Hematopoietic multipotent progenitor cell treated with erythropoietin and hydrocortisone succinate and interleukin-3 and kit ligand, for 6 days (in vitro differentiated cells): ENCODE data around the gene CCSER1.
"Not testable (repeated sequence)": the region's sequence is repeated elsewhere in the genome, so short reads cannot be mapped to it uniquely, and the experiment has no call there.

Experiments used
- DNase-seq: peaks from one replicate; pipeline ENCODE4 v3.0.0-alpha.2; 2015

CCSER1 gene

DNA sequence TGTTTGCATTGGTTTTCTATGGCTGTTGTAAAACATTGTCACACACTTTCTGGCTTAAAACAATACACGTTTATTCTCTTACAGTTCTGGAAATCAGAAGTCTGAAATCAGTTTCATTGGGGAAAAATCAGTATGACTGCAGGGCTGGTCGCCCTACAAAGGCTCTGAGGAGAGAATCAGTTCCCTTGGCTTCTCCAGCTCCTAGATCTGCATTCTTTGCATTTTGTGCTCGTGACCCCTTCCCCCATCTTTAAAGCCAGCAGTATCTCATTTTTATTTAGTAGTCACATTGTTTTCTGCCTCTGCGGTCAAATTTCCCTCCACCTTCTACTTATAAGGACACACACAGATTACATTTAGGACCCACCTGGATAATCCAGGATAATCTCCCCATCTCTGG is 1326.9 kb downstream of the CCSER1 start:
- DNase-seq, result no peak

DNA sequence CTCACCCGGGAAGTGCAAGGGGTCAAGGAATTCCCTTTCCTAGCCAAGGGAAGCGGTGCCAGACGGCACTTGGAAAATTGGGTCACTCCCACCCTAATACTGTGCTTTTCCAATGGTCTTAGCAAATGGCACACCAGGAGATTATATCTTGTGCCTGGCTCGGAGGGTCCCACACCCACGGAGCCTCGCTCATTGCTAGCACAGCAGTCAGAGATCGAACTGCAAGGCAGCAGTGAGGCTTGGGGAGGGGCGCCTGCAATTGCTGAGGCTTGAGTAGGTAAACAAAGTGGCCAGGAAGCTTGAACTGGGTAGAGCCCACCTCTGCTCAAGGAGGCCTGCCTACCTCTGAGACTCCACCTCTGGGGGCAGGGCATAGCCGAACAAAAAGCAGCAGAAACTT is 1335.4 kb downstream of the CCSER1 start:
- DNase-seq, result not testable (repeated sequence)

- no peak for DNase-seq
Measured at GRCh38 chr4:91470671-91471070, 1343.5 kb downstream of the CCSER1 start.

DNA sequence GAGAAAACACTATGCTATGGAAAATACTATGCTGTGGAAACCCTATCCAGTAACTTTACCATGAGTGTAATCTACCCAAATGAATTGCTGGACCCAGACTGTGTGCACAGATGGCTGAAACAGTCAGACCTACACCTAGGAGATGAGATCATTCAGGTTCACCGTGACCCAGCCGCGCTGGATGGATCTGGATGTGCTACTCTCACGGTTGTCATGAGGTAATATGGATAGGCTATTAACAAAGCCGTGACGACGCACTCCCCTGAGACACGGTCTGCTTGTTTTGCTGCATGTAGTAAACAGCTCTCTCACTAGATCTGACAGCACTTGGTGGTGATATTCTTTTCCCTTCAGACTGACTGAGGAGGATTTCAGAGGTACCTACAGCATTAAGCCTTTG is 1344.1 kb downstream of the CCSER1 start:
- no peak for DNase-seq

- DNase-seq, result no peak
Measured at GRCh38 chr4:91472046-91472445, 1344.9 kb downstream of the CCSER1 start.

DNA sequence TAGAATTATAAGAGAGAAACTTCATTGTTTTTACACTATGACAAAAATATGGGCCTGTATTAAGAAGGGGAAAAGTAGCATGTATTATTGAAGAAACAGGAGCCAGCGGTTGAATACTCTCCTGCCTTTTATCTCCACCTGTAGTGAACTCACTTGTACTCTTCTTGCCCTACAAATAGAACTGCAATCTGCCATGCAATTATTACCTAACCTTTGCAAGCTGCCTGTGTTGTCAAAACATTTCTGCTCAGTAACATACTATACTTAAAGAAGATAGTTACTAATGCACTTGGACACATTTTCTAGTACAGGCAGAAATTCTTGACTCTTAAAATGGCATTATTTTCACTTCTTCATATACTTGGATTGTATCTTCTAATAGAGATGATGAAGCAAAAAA is 1358.2 kb downstream of the CCSER1 start:
- DNase-seq, result no peak

GRCh38 chr4:91488946-91489345 is 1361.8 kb downstream of the CCSER1 start:
- DNase-seq, result no peak

DNA sequence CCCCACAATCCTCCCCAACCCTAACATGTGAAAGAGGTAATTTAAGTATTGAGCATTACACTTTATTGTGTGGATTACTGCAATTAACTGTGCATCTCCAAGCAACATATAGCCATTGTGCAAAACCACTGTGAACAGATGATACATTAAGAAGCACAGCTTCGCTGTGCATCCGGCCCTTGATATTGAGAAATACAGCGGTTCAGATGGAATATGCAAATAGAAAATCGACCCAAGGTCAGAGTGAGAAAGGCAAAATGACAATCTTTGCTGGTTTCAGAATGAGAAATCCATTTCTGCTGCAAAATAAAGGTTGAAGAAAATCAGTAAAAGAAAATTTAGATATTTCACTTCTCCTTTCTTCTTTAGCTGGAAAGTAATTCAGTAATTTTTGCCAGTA is 1370.7 kb downstream of the CCSER1 start:
- no peak for DNase-seq

DNA sequence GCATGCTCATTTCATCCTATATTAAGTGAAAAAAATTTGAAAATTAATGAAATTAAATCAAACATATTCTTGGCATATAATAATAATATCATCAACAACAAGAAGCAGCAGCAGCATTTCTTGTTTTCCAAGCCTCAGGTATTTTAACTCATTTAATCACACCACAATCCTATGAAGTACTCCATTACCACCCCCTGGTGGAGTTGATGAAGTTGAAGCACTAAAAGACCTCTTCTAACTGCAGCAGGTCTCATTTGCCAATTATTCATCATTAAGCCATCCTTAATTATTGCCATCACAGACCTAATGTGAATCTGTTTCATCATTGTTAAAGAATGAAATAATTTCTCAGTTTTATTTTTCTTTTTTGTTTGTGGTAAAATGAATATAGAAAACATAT is 1375.2 kb downstream of the CCSER1 start:
- DNase-seq, result peak; percentile 2

DNA sequence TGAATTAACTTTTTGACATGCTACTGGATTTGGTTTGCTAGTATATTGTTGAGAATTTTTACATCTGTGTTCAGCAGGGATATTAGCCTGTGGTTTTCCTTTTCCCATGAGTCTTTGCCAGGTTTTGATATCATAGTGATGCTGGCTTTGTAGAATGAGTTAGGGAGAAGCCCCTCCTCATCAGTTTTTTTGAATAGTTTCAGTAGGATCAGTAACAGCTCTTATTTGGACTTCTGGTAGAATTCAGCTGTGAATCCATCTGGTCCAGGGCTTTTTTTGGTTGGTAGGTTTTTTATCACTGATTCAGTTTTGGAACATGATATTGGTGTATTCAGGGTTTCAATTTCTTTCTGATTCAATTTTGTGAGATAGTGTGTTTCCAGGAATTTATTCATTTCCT is 1386.1 kb downstream of the CCSER1 start:
- DNase-seq, result no peak

GRCh38 chr4:91519155-91519554 is 1392.0 kb downstream of the CCSER1 start:
- DNase-seq, result no peak

GRCh38 chr4:91525621-91526020 is 1398.4 kb downstream of the CCSER1 start:
- DNase-seq, result no peak

GRCh38 chr4:91527056-91527455 is 1399.9 kb downstream of the CCSER1 start:
- DNase-seq, result no peak

DNA sequence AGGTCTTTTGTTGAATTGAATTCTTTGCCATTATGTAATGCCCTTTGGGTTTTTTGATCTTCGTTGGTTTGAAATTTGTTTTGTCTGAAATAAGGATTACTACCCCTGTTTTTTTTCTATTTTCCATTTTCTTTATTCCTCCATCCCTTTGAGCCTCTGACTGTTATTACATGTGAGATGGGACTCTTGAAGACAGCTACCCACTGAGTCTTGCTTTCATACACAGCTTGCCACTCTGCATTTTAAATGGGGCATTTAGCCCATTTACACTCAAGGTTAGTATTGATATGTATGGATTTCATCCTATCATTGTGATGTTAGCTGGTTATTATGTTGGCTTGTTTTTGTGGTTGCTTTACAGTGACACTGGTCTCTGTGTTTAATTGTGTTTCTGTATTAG is 1440.4 kb downstream of the CCSER1 start:
- DNase-seq, result no peak

DNA sequence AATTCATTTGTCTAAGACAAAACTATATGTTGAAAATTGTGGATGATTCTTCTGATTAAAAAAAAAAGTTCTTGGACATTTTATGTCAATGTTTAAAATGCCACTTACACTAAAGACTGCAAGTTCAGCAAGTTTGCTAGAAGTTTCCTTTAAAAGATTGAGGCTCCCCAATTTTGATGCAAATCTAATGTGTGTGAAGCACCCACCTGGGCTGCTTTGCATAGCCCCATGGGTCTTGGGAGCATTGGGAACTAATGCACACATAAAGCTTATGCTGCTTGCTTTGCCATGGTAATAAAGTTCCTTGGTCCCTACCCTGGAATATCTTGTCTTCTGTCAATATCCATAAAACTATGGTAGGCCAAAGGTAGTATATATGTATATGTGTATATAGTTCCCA is 1450.7 kb downstream of the CCSER1 start:
- no peak for DNase-seq

GRCh38 chr4:91590260-91590659 is 1463.1 kb downstream of the CCSER1 start:
- DNase-seq, result no peak

DNA sequence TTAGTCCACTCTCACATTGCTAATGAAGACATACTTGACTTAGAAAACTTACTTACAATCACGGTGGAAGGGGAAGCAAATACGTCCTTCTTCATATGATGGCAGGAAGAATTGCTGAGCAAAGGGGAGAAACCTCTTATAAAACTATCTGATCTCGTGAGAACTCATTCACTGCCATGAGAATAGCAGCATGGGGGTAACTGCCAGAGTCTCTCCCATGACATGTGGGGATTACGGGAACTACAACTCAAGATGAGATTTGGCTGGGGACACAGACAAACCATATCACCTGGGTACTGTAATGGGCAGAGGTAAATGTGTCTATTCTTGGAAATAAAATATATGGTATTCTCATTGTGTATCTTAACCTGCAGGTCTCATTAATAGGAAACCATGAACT is 1464.9 kb downstream of the CCSER1 start:
- DNase-seq, result no peak

GRCh38 chr4:91596718-91597117 is 1469.5 kb downstream of the CCSER1 start:
- DNase-seq, result no peak

DNA sequence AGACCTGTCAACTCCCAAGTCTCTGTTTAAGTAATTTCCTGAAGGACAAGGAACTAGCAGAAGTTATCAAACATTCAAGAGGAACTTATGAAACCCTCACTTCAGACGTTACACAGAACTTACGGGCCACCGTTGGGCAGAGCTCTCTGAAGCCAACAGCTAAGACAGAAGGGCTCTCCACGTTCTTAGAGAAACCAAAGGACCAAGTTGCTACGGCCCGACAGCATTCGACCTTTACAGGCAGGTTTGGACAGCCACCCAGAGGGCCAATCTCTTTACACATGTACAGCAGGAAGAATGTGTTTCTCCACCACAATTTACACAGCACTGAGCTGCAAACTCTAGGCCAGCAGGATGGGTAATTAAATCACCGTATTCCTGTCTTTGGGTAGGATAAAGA is 1471.5 kb downstream of the CCSER1 start:
- DNase-seq, result no peak

- DNase-seq, result no peak
Measured at GRCh38 chr4:91600301-91600700, 1473.1 kb downstream of the CCSER1 start.

GRCh38 chr4:91601401-91601800 is 1474.2 kb downstream of the CCSER1 start:
- DNase-seq, result no peak

- DNase-seq, result no peak
Measured at GRCh38 chr4:91611782-91612181, 1484.6 kb downstream of the CCSER1 start.

DNA sequence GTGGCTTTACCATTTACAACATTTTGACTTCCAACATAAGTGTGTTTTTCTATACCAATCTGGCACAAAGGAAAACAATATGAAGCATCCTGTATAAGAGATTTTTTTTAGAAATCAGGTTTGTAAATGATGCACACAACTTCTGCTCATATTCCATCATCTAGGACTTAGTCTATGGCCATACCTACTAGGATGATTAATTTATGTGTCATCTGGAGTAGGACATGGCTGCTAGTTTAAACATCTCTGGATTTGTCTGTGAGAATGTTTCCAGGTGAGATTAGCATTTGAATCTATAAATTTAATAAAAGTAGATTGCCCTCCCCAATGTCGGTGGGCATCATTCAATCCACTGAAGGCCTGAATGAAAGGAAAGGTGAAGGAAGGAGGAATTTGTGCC is 1493.8 kb downstream of the CCSER1 start:
- DNase-seq, result no peak

- DNase-seq, result no peak
Measured at GRCh38 chr4:91621446-91621845, 1494.3 kb downstream of the CCSER1 start.

DNA sequence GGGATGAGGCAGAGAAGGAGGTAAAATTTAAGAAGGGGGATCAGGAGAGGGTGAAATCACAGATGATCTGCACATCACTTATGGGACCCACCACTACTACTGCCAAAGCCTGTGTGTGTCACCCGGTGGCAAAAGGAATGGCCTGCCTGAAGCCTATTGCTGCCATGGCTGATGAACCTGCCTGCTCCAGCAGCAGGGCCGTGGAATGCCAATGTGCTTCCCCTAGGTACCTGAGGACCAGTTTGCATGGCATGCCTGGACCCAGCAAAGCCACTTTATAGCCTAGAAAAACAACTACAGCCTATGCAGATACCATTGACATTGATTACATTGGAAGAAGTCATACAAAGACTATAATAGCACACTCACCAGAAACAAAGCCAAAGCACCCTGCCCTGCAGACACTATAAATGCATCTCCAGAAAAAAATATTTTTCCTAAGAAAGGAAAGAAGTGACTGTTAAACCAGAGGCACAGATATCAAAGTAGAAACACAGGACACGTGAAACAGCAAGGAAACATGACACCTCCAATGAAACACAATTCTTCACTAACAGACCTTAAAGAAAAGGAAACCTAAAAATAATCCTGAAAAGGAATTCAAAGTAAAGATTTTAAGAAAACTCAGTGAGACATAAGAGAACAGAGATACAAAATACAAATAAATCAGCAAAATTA is 1495.9 kb downstream of the CCSER1 start:
- DNase-seq, result no peak

GRCh38 chr4:91623603-91623967 is 1496.4 kb downstream of the CCSER1 start:
- DNase-seq, result not testable (repeated sequence)
